Fibroblast of the aortic adventitia (primary cell): ENCODE results near the gene SCUBE1. TPM values are rescaled to one million over a fixed set of nuclear protein-coding genes. Genes with fewer than 3 reads are reported as not detected.

Experiments used
- DNase-seq: peaks from one replicate; pipeline ENCODE4 v3.0.0-alpha.2; 2010; ENCODE audit warnings: low read depth
- H3K4me3 ChIP-seq: 2 replicates; pipeline ENCODE4 v1.5.1; 2011; ENCODE audit warnings: low read depth, mild to moderate bottlenecking, control low read depth, low read length, moderate library complexity
- CTCF ChIP-seq: IDR thresholded peaks from 2 replicates; pipeline ENCODE4 v1.5.1; 2011; ENCODE audit warnings: mild to moderate bottlenecking, low read length, control low read depth, inconsistent platforms; ENCODE audit not compliant: insufficient read depth
- total RNA-seq: library from RNA; depleted of rRNA; stranded (reverse); fragments of >200 nt; gene quantifications from 2 replicates; pipeline ENCODE4 v1.2.3, GENCODE V29; 2012; ENCODE audit warnings: low replicate concordance

SCUBE1 gene
- not detected in 2 replicates for total RNA-seq

GRCh38 chr22:43343262-43343669, at the start of gene SCUBE1:
SCUBE1 (minus strand) TSS chr22:43343372; CDS start chr22:43343261, 111 bp downstream.
- DNase-seq: no peak
- no peak for TF ChIP-seq CTCF

DNA sequence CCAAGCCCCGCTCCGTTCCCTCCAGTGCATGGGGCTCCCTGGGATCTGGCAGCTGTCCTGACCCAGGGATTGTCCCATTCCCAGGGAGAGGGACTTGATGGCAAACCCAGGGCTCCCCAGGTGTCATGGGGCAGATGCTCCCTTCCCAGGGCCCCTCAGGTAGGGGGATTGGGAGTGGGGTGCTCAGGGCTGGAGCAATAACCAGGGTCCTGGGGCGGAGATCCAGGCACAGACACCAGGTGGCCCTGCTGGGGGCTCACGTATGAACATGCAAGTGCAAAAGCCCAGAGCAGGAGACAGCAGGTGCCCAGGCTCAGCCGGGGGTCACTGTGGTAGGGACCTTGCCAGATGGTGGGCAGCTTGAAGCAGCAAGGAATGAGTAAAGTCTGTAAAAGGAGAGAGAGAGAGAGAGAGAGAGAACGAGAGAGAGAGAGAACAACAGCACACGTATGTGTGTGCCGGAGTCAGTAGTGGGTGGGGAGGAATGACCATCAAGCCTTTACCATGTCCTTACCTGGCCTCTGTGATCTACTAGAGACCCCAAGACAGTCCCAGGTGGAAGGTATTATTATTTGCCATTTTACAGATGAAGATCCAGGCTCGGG, 49.3 kb upstream of the SCUBE1 start:
- no peak for TF ChIP-seq CTCF
- DNase-seq: no peak
- no peak overlapping the region for H3K4me3 ChIP-seq

More at GRCh38 chr22:43343262-43343669, at the start of gene SCUBE1:
- H3K4me3 ChIP-seq: no peak within 1 kb of the TSS

DNA sequence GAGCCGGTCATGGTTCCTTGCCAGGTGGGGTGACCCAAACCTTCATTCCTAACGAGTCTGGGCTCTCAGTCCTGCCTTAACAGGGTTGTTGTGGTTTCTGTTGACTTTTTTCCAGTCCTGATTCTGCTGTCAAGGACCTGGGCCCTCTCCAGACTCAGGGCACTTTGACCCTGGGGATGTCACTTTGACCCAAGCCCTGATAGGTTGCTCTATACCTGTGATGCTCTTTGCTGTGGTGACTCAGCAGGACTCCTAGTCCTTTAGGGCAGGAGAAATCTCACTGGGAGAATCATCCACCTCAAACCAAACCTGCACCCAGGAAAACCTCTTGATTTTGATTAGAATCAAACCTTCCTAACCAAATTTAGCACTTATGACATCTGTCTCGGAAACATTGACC, 48.1 kb upstream of the SCUBE1 start:
- H3K4me3 ChIP-seq: no peak overlapping the region
- no peak for DNase-seq
- TF ChIP-seq CTCF: no peak

GRCh38 chr22:43390872-43391271, 47.7 kb upstream of the SCUBE1 start:
- no peak overlapping the region for H3K4me3 ChIP-seq
- DNase-seq: no peak
- no peak for TF ChIP-seq CTCF

DNA sequence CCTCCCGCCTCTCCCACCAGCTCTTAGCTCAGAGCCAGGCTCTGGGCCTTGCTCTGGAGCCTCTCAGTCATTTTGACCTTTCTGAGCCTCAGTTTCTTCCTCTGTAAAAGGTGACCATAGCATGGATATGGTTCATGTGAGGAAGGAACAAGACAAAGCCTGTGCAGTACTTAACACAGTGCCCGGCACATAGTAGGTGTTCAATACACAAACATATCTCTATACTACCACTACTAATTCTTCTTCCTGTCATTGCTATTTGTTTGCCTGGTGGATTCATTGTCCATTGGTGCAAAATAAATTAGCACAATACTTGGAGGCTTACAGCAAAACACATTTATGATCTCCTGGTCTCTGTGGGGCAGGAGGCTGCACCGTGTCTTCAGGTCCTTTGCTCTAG, 47.0 kb upstream of the SCUBE1 start:
- no peak overlapping the region for H3K4me3 ChIP-seq
- no peak for DNase-seq
- TF ChIP-seq CTCF: no peak

DNA sequence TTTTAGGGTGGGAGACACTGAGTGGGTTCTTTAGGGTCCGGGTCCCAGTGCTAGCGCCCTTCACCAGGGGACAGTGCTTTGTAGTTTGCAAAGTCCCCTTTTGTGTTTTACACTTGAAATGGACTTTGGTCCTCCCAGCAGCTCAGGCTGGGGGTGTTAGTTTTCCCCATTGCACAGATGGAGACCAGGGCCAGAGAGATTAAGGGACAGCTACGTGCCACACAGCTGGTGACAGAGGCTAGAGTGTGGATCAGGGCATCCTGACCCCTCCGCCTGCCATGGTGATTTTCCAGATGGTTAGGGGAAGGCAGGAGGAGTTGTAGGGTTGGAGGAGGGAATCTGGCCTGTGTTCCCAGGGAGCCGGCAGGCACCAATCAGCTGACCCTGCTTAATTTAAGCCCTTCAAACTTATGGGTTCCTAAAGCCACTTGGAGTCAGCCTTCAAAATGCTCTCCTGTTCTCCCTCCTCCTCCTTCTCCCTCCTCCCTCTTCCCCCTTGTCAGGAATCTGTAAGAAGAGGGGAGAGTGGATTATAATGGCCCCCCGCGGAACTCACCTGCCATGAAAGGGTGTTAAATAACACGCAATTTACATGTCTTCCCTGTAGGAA, 46.2 kb upstream of the SCUBE1 start:
- no peak overlapping the region for H3K4me3 ChIP-seq
- no peak for DNase-seq
- TF ChIP-seq CTCF: no peak
